Thoracic aorta (tissue), 2 donors: ENCODE measurements around the gene MICALL2. TPM values are rescaled to one million over a fixed set of nuclear protein-coding genes. Genes with fewer than 3 reads are reported as not detected.

Source experiments
- ATAC-seq: fragments of 150-250 bp; one replicate; pipeline ENCODE4 v1.8.0; 2017; ENCODE audit warnings: low read depth; ENCODE audit not compliant: insufficient number of reproducible peaks, low FRiP score
- DNase-seq: peaks from one replicate; pipeline ENCODE4 v3.0.0-alpha.2; 2020; ENCODE audit warnings: low spot score
- H3K27ac ChIP-seq, 2 donors: fragments of 200-600 bp; sonication (generic); 1 replicate in 1 of 2; 2 replicates in 1 of 2; pipeline ENCODE4 v1.5.1; 2016; ENCODE audit warnings: mild to moderate bottlenecking in 2 of 2, moderate library complexity in 2 of 2
- H3K27me3 ChIP-seq: fragments of 200-600 bp; sonication (generic); replicated peaks from 2 replicates; pipeline ENCODE4 v1.6.0; 2016; ENCODE audit warnings: mild to moderate bottlenecking; ENCODE audit not compliant: insufficient read depth
- H3K36me3 ChIP-seq: fragments of 200-600 bp; sonication (generic); one replicate; pipeline ENCODE4 v1.5.1; 2016
- H3K4me1 ChIP-seq, 2 donors: fragments of 200-600 bp; sonication (generic); 1 replicate in 1 of 2; 2 replicates in 1 of 2; pipeline versions ENCODE4 v1.5.1 to v1.6.0; 2016; ENCODE audit warnings: low read depth in 2 of 2, mild to moderate bottlenecking in 1 of 2; ENCODE audit not compliant: control insufficient read depth in 1 of 2
- H3K4me3 ChIP-seq: fragments of 200-600 bp; sonication (generic); 2 replicates; pipeline ENCODE4 v1.5.1; 2016; ENCODE audit warnings: mild to moderate bottlenecking
- H3K9me3 ChIP-seq: fragments of 200-600 bp; sonication (generic); 2 replicates; pipeline ENCODE4 v1.5.1; 2016
- CTCF ChIP-seq: fragments of 200-600 bp; sonication (generic); IDR thresholded peaks from one replicate; pipeline ENCODE4 v1.5.1; 2019; ENCODE audit warnings: antibody characterized with exemption
- total RNA-seq, 2 donors: library from RNA; depleted of rRNA; stranded (reverse); fragments of >200 nt; gene quantifications; one replicate each; pipeline versions ENCODE4 v1.1.0 to v1.2.3, GENCODE V29; 2016

MICALL2 gene
- total RNA-seq, 2 donors from 2014 or later = 71.7 to 80.0 TPM

DNA sequence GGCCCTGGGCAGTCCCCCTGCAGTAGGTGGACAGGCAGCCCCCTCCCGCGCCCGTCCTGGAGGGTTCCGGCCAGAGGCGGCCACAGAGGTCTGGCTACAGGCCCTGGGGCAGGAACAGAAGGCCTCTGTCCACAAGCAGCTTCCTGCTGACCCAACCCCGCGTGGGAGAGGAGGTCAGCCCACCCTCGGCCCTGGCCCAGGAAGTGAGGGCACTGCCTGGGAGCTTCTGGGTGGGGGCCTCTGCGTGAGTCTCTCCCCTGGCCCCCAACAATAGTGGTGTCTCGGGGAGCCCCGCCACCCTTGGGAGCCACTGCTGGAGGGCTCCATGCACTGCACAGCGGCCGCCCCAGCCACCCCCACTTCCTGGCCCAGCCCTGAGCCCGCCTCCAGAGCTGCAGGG, 4.7 kb downstream of the MICALL2 start:
- DNase-seq = no peak

GRCh38 chr7:1452205-1452604, 7.1 kb downstream of the MICALL2 start:
- ATAC-seq (no peak), DNase-seq (no peak)
- no peaks in the 10 kb centered on the region for H3K9me3 ChIP-seq
- H3K27me3 ChIP-seq = no peaks in the 10 kb centered on the region
- H3K27ac ChIP-seq = no peak overlapping the region
- no peak for TF ChIP-seq CTCF
- no peaks in the 10 kb centered on the region for H3K36me3 ChIP-seq
- H3K4me1 ChIP-seq = peaks cover 0 to 24% of the 10 kb centered on the region in 2 donors
- no peak overlapping the region for H3K4me3 ChIP-seq

More for the DNA sequence above, 4.7 kb downstream of the MICALL2 start:
- no peak for ATAC-seq
- Histone ChIP-seq H3K27ac (no peak overlapping the region), H3K9me3 (no peaks in the 10 kb centered on the region), H3K27me3 (no peaks in the 10 kb centered on the region), H3K4me1 (peaks cover 12 to 39% of the 10 kb centered on the region in 2 donors), H3K36me3 (no peaks in the 10 kb centered on the region), H3K4me3 (no peak overlapping the region)
- no peak for TF ChIP-seq CTCF

DNA sequence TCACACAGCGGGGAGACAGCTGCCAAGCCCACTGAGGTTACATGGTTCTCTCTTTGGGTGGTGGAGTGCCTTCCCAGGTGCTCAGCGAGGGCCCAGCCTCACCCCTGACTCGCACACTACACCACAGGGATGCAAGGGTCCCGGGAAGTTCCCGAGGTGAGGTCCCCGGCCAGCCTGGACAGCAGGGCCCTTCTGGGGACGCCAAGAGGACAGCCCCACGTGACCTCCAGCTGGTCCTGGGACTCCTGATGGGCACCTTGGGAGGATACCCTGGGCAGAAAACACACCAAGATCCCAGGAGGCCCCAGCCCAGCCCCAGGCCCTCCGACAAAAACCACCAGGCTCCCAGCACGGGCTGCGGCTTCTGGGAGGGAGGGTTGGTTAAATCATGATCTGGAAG, 8.3 kb downstream of the MICALL2 start:
- no peak for ATAC-seq
- Histone ChIP-seq H3K36me3 (no peaks in the 10 kb centered on the region), H3K27ac (no peak overlapping the region), H3K27me3 (no peaks in the 10 kb centered on the region), H3K4me3 (no peak overlapping the region), H3K9me3 (no peaks in the 10 kb centered on the region), H3K4me1 (peaks cover 0 to 16% of the 10 kb centered on the region in 2 donors)
- DNase-seq = no peak
- no peak for TF ChIP-seq CTCF

GRCh38 chr7:1450431-1450830, 8.8 kb downstream of the MICALL2 start:
- ATAC-seq = no peak
- no peaks in the 10 kb centered on the region for H3K27me3 ChIP-seq
- H3K4me1 ChIP-seq = peaks cover 0 to 11% of the 10 kb centered on the region in 2 donors
- no peaks in the 10 kb centered on the region for H3K36me3 ChIP-seq
- H3K27ac ChIP-seq = no peak overlapping the region
- DNase-seq = no peak
- no peaks in the 10 kb centered on the region for H3K9me3 ChIP-seq
- no peak for TF ChIP-seq CTCF
- H3K4me3 ChIP-seq = no peak overlapping the region

- no peak overlapping the region for H3K27ac ChIP-seq
- peaks cover 0 to 9% of the 10 kb centered on the region in 2 donors for H3K4me1 ChIP-seq
- no peak for ATAC-seq
These were observed 9.3 kb downstream of the MICALL2 start for GRCh38 chr7:1449951-1450350.

More at GRCh38 chr7:1449951-1450350, 9.3 kb downstream of the MICALL2 start:
- Histone ChIP-seq H3K9me3 (no peaks in the 10 kb centered on the region), H3K27me3 (no peaks in the 10 kb centered on the region), H3K4me3 (no peak overlapping the region), H3K36me3 (no peaks in the 10 kb centered on the region)
- TF ChIP-seq CTCF = no peak
- no peak for DNase-seq
